Fibroblast of mammary gland (primary cell): ENCODE data around the gene KIAA1671.

Experiments used
- DNase-seq: peaks from one replicate; pipeline ENCODE4 v3.0.0-alpha.2; 2010; ENCODE audit warnings: low read depth
- H3K4me3 ChIP-seq: 2 replicates; pipeline ENCODE4 v1.5.1; 2011; ENCODE audit warnings: low read depth, mild to moderate bottlenecking, low read length, moderate library complexity; ENCODE audit not compliant: control insufficient read depth
- CTCF ChIP-seq: conservative IDR thresholded peaks from 2 replicates; pipeline ENCODE4 v1.5.1; 2011; ENCODE audit warnings: low read depth, low read length, inconsistent platforms; ENCODE audit not compliant: control insufficient read depth, insufficient read depth

Gene KIAA1671

DNA sequence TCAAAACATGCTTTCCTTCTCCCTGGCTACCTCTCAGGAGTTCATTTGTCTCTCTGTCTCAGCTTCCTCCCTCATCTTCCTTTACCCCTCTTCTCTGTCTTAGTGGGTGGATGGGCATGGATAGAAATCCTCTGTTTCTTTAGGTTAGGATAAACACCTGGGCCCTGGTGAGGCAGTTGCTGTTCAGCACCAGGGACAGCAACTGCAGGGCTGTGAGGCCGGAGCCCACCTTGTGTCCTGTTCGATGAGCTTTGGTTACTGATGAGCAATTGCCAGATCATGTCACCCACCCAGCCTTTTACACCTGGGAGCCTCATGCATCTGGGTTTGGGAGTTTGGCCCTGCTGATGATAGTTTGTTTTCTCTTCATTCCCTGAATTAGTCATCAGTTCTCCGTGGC, 241.0 kb downstream of the KIAA1671 start:
- no peak for DNase-seq
- no peak for TF ChIP-seq CTCF
- H3K4me3 ChIP-seq: no peak overlapping the region

DNA sequence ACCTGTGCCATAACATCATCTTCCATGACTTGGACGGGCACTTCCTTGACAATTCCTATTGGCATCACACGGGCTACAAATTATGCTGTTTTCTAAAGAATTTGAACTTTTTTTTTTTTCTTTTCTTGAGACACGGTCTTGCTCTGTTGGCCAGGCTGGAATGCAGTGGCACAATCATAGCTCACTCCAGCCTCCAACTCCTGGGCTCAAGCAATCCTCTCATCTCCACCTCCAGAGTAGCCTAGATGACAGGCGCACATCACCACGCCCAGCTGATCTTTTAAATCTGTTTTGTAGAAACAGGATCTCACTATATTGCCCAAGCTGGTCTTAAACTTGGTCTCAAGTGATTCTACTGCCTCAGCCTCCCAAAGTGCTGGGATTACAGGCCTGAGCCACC, 243.8 kb downstream of the KIAA1671 start:
- no peak for TF ChIP-seq CTCF
- no peak for DNase-seq
- no peak overlapping the region for H3K4me3 ChIP-seq

DNA sequence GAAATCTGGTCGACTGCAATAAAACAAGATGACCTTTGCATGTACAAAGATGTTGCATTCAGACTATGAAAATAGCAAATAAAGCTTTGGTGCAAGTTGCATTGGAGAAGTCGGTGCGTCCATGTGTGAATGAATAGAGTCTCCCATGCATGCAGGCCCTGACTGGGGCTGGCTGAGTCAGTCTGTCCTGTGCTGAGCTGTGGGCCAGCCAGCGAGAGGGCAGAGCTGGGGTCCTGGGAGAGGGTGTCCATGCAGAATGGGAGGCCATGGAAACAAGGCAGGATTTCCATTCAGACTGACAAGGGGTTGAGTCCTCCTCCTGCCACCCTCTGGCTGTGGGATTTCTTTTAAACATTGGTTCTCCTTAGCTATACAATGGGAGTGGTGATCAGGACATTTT, 244.8 kb downstream of the KIAA1671 start:
- H3K4me3 ChIP-seq: no peak overlapping the region
- TF ChIP-seq CTCF: no peak
- no peak for DNase-seq

- DNase-seq: no peak
- no peak for TF ChIP-seq CTCF
- no peak within 1 kb of the TSS for H3K4me3 ChIP-seq
Observed at GRCh38 chr22:25199731-25200520, 247.4 kb downstream of the KIAA1671 start, which contains the start of gene CRYBB3. Gene CRYBB3, plus strand, starts transcription at chr22:25199858. Its CDS starts 1,539 bp downstream, at chr22:25201397.

- TF ChIP-seq CTCF: no peak
- H3K4me3 ChIP-seq: no peak overlapping the region
- DNase-seq: no peak
Observed at GRCh38 chr22:25200967-25201366, 248.5 kb downstream of the KIAA1671 start.

DNA sequence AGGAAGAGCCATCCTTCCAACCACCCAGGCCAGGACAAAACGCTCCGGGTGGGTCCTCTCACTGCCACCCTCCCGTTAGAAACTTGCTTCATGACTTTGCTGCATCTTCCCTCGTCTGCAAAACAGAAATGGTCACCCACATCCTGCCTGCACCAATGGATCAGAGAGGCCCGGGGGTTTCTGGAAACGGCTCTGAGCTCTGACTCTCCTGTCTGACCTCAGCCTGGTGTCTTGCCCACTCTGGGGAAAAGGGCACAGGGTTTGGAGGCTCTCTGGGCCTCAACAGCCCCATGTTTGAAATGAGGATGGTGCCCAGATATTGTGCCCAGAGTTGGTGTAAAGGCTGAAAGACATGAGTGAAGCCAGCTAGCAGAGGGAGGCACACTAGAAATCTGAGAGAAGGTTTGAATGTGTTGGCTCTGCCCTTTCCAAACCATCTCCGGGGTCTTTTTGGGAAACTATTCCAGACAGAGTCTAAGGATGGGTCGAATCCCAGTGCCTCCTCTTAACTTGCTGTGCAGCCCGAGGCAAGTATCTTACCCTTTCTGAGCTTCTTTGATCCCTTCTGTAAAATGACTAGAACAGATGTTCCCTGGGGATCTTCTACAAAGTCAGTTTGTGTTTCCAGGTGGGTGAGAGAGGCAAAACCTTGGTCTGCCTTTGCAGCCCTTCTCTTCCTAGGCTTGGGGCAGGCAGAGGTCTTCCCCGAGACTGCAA, 249.2 kb downstream of the KIAA1671 start:
- no peak for DNase-seq
- no peak overlapping the region for H3K4me3 ChIP-seq
- no peak for TF ChIP-seq CTCF
